Stimulated activated CD8-positive, alpha-beta memory T cell treated with anti-CD3 and anti-CD28 coated beads, Interleukin-2, amount 100 ng/mL, for 1 hour (primary cell): ENCODE data around the gene SLC30A1.
"Not testable (repeated sequence)": the region's sequence is repeated elsewhere in the genome, so short reads cannot be mapped to it uniquely, and the experiment has no call there.

ENCODE experiments used
- DNase-seq, 2 donors: peaks; one replicate each; pipeline ENCODE4 v3.0.0-alpha.2; 2020; ENCODE audit warnings: low read depth in 2 of 2

The SLC30A1 gene

GRCh38 chr1:211547710-211548109, 31.3 kb downstream of the SLC30A1 start:
- no peak for DNase-seq

- no peak for DNase-seq
These were observed 32.4 kb downstream of the SLC30A1 start for GRCh38 chr1:211546543-211546942.

- DNase-seq, result no peak
These were observed 35.9 kb downstream of the SLC30A1 start for GRCh38 chr1:211543025-211543424.

- DNase-seq, result no peak
These were observed 37.1 kb downstream of the SLC30A1 start for GRCh38 chr1:211541720-211542477.

GRCh38 chr1:211541278-211541677, 37.7 kb downstream of the SLC30A1 start:
- no peak for DNase-seq

GRCh38 chr1:211540824-211541223, 38.1 kb downstream of the SLC30A1 start:
- DNase-seq, result not testable (repeated sequence)

GRCh38 chr1:211538287-211538686, 40.7 kb downstream of the SLC30A1 start:
- no peak for DNase-seq

GRCh38 chr1:211537253-211537652, 41.7 kb downstream of the SLC30A1 start:
- no peak for DNase-seq

GRCh38 chr1:211536606-211537005, 42.4 kb downstream of the SLC30A1 start:
- DNase-seq, result no peak

- no peak for DNase-seq
These were observed 43.6 kb downstream of the SLC30A1 start for GRCh38 chr1:211535346-211535745.

GRCh38 chr1:211534545-211535291, 44.2 kb downstream of the SLC30A1 start:
- DNase-seq, result no peak

GRCh38 chr1:211532088-211532444, 46.9 kb downstream of the SLC30A1 start:
- DNase-seq, result no peak

- DNase-seq, result no peak
These were observed 47.5 kb downstream of the SLC30A1 start for GRCh38 chr1:211531194-211532087.

- DNase-seq, result no peak
These were observed 48.9 kb downstream of the SLC30A1 start for GRCh38 chr1:211530102-211530501.

- no peak for DNase-seq
These were observed 49.5 kb downstream of the SLC30A1 start for GRCh38 chr1:211529453-211529852.

- no peak for DNase-seq
These were observed 50.0 kb downstream of the SLC30A1 start for GRCh38 chr1:211529011-211529410.

- DNase-seq, result no peak
These were observed 51.1 kb downstream of the SLC30A1 start for GRCh38 chr1:211527888-211528287.

GRCh38 chr1:211527006-211527405, 52.0 kb downstream of the SLC30A1 start:
- DNase-seq, result no peak

- DNase-seq, result no peak
These were observed 52.9 kb downstream of the SLC30A1 start for GRCh38 chr1:211526101-211526500.

- DNase-seq, result no peak
These were observed 53.8 kb downstream of the SLC30A1 start for GRCh38 chr1:211525101-211525676.

GRCh38 chr1:211524521-211524920, 54.4 kb downstream of the SLC30A1 start:
- DNase-seq, result no peak

- DNase-seq, result no peak
These were observed 56.2 kb downstream of the SLC30A1 start for GRCh38 chr1:211522804-211523203.
